ENCODE data around the gene ABCC4.

The ABCC4 gene

DNA sequence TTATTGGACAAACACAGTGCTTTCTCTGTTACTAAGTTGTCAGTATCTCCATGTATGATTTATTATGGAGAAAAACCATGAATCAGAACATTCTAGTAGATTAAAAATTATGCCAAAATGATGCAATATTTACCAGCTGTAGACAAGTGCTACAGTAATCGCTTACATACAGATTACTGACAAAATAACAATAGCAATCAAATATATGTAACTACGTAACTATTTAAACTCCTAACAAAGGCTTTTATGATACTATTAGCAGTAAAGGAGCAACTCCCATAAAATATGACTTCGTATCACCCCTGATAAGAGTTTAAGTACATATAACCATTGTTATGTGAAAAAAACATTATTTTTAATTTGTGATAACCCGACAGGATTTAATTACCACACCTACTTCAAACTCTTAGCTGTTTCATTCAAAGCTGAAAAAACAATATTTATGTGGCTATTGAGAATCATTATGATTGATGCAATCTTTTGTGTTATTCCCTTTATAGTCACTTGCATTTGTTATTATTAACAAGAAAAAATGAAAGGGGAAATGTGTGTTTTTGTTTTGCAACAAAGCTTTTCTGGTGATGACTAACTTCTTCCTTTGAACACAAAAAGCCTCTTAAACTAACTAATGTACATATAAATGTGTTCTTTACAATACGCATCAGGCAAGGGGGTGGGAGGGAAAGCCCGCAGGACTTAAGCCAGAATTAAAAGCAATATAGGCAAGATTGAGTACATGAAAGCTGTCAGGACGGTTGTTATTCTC is 147.4 kb downstream of the ABCC4 start:
- H3K27ac ChIP-seq, result no peak overlapping the region
- TF ChIP-seq ZFX (IDR thresholded peaks at IDR 0.05), result no peak
- TF ChIP-seq, protein P1, sequence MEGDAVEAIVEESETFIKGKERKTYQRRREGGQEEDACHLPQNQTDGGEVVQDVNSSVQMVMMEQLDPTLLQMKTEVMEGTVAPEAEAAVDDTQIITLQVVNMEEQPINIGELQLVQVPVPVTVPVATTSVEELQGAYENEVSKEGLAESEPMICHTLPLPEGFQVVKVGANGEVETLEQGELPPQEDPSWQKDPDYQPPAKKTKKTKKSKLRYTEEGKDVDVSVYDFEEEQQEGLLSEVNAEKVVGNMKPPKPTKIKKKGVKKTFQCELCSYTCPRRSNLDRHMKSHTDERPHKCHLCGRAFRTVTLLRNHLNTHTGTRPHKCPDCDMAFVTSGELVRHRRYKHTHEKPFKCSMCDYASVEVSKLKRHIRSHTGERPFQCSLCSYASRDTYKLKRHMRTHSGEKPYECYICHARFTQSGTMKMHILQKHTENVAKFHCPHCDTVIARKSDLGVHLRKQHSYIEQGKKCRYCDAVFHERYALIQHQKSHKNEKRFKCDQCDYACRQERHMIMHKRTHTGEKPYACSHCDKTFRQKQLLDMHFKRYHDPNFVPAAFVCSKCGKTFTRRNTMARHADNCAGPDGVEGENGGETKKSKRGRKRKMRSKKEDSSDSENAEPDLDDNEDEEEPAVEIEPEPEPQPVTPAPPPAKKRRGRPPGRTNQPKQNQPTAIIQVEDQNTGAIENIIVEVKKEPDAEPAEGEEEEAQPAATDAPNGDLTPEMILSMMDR (conservative IDR thresholded peaks at IDR 0.05), result no peak

DNA sequence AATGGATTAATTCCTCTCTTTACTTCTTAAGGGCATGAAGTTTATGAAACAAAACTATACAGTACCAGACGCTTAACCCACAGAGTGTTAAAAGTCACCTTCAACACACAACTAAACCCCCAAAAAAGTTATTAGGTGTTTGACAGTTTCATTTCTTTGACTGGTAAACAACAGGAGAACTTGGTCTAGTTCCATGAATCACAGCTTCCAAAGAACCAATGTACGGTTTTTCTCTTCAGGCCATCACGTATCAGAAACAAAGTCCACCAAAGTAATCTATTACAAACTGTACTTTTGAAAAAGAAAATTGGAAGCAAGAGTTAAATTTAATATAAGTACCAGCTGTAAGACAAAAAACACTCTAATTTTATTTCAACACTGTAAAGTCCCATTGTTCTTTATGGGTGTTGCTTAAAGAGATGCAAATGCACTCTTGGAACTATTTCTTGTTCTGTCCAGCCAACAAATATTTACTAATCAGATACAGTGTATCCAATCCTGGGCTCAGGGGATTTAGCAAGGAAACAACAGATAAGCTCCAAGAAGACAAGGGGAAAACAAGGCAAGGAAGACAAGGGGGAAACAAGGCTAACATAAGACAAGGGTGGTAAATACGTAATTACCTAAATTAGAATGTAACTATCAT is 149.2 kb downstream of the ABCC4 start:
- no peak overlapping the region for H3K27ac ChIP-seq
- no peak for TF ChIP-seq ZFX (IDR thresholded peaks at IDR 0.05)
- TF ChIP-seq, protein P1 (conservative IDR thresholded peaks at IDR 0.05), result no peak

DNA sequence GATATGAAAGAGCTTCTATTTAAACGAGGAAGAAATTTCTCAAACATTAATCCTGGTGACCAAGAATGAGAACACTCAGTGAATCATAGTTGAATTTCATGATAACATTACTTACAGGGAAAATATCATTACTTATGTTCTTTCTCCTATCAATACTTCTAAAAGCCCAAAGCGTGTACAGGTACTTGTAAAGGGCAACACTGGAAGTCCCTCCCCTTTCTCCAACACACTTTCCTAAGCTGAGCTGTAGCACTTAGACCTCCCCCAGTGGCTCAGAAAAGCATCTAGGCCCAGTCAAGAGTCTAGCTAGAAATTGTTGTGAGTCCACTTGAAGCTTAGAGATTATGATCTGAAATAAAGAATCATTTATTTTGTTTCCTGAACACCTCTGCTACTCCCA is 150.7 kb downstream of the ABCC4 start:
- TF ChIP-seq, protein P1 (conservative IDR thresholded peaks at IDR 0.05), result no peak
- no peak for TF ChIP-seq ZFX (IDR thresholded peaks at IDR 0.05)
- H3K27ac ChIP-seq, result peak overlapping the region; percentile 54; the same call in 1 of the 2 replicates

DNA sequence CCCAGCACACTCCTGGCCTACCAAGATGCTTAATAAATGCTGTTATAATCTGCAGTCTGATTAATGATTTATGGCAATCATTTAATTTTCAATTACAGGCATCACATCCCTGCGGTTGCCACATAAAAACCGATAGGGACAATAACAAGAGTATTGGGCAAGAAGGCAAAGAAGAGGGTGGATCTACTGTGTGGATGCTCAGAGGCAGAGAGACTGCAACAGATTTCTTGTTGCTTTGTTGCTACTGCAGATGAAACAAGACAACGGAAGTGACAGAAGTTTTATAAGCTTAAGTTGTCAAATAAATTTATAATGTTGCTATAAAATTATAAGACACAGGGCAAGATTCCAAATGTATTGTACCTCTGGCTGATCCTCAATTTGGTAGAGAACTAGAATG is 154.8 kb downstream of the ABCC4 start:
- H3K27ac ChIP-seq, result no peak overlapping the region
- TF ChIP-seq, protein P1 (conservative IDR thresholded peaks at IDR 0.05), result no peak
- no peak for TF ChIP-seq ZFX (IDR thresholded peaks at IDR 0.05)

DNA sequence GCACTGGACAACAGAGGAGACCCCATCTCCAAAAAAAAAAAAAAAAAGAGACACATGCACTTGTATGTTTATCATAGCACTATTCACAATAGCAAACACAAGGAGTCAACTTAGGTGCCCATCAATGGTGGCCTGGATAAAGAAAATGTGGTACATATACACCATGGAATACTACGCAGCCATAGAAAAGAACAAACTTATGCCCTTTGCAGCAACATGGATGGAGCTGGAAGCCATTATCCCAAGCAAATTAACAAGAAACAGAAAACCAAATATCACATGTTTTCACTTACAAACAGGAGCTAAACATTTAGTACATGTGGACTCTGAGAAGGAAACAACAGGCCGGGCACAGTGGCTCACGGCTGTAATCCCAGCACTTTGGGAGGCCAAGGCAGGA is 155.7 kb downstream of the ABCC4 start:
- TF ChIP-seq, protein P1 (conservative IDR thresholded peaks at IDR 0.05), result no peak
- TF ChIP-seq ZFX (IDR thresholded peaks at IDR 0.05), result no peak
- no peak overlapping the region for H3K27ac ChIP-seq

DNA sequence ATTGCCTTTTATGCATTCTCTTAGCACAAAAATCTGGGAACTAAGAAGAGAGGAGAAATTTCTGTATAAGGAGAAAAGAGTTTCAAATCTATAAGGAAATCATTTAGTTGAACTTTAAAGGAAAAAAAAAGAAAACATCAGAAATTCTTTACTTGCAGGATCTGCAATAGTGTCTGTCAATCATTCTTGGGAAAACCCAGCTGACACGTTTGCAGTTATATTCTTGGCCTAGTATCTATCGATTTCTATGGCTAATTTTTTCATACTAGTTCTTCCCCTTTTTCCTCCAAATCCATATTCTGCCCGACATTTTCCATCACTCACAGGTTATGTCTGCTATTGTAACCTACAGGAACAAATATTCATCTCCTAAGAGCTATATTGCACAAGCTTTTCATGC is 160.7 kb downstream of the ABCC4 start:
- no peak overlapping the region for H3K27ac ChIP-seq
- TF ChIP-seq ZFX (IDR thresholded peaks at IDR 0.05), result no peak
- TF ChIP-seq, protein P1 (conservative IDR thresholded peaks at IDR 0.05), result no peak

DNA sequence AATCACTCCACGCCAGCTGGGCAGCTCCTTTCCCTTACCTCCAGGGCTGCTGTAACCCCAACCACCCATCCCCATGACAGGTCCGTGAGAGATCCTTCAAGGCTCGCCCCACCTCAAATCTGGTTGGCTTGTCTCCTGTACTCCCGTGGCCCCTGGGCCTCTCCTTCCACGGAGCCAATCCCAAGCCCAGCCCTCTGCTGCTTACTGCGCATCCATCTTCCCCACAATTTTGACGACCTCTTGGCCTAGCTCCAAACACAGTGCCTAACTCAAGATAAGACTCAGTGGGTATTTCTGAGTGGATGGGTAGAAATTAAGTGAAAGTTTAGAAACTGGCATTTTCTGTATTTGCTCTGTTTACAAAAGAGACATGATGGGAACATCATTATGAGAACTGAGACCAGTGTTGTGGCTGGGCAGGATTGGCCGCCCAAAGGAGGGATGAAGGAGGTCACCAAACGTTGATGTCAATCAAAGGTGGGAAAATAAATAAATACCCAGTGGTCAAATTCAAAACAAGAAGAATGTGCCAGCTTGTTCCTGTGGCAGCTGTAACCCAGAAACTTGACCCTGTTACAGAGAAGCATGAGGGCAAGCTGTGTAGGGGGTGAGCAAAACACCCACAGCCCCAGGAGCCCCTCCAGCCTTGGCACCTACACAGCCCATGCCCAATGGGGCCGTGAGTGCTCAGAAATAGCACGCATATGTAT is 162.2 kb downstream of the ABCC4 start:
- H3K27ac ChIP-seq, result peak overlapping the region; percentile 58
- no peak for TF ChIP-seq ZFX (IDR thresholded peaks at IDR 0.05)
- TF ChIP-seq, protein P1 (conservative IDR thresholded peaks at IDR 0.05), result no peak
